Iris pigment epithelial cell (primary cell): Measurements from ENCODE around the gene SYCP1.
A peak's percentile ranks its signal among the peaks of the same experiment; 100 is the strongest.
"Not testable (repeated sequence)": the region's sequence is repeated elsewhere in the genome, so short reads cannot be mapped to it uniquely, and the experiment has no call there.

Experiments used
- DNase-seq: peaks from one replicate; pipeline ENCODE4 v3.0.0-alpha.2; 2011; ENCODE audit warnings: low read depth

Gene SYCP1

DNA sequence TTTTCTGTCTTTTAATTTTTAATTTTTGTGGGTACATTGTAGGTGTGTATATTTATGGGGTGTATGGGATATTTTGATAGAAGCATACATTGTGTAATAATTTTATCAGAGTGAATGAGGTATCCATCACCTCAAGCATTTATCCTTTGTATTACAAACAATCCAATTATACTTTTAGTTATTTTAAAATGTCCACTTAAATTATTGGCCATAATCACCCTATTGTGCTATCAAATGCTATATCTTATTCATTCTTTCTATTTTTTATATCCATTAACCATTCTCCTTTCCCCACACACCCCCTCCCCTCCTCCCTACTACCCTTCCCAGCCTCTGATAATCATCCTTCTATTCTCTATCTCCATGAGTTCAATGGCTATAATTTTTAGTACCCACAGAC is 104.8 kb downstream of the SYCP1 start:
- no peak for DNase-seq

DNA sequence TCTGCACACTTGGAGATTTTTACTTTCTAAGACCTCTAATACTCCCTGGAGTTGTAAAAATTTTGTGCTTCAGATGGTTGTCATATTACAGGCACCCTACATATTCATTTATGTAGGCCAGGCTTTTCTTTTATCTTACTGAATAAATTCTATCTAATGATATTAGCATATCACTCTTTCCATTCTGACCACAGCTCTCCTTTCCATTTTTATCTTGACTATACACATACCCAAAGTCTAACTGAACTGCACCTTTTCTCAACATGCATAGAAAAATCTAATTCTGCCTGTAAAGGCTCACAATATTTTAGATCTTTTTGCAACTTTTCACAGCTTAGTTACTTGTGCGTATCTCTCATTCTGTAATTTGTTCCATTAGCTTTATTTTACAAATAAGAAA is 122.2 kb downstream of the SYCP1 start:
- no peak for DNase-seq

DNA sequence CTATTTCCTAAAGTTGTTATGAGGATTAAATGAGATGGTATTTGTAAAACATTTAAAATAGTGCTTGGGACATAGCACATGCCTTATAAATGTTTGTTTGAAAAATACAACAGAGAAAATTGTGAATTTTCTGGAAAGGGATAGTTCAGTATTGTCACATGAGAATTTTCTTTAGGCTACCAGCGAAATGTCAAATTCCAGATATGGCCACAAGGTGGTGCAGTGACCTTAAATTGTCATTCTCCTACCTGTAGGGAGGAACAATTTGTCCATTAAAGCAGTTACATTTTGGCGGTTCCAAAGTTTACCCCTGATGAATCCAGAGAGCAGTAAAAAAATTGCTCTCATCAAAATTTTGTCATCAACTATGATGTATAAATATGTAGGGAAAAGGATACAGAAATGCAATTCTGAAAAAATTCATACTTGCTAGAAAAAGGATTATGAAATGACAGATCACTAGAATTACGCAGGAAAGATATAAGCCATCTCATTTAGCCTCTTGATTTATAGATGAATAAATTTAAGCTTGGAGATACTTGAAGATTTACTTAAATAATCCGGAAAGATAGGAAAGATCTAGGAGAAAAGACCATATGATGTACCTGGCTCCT is 124.7 kb downstream of the SYCP1 start:
- peak; percentile 47 for DNase-seq

DNA sequence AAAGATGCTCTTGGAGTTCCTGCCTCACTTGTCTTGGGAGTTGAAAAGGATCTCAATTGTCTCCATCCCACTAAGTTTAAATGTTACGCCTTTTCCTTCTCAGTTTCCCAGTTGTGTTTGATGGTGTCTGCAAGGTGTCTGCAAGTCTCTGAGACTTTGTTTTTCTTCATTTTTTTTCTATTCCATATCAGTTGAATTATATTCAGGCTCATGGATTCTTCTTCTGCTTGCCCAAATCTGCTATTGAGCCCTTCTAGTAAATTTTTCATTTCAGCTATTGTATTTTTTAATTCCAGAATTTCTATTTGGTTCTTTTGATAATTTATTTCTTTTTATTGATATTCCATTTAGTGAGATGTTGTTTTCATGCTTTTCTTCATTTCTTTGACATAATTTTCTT is 127.6 kb downstream of the SYCP1 start:
- no peak for DNase-seq

DNA sequence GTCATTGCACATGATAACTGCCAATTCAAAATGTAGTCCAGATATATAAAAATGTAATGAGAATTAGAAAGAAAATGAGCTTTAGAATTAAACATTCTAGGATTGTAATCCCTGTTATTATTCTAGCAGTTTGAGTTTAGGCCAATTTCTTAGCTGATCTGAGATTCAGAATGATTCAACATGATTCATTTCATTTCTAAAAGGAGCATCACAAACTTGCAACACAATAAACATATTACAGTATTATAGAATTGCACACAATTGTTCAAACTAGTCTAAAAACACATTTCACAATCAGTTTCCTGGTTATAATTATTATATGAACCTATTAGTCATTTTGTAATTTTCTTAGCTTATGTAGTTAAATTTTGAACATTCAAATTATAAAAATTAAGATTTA is 131.6 kb downstream of the SYCP1 start:
- DNase-seq: peak; percentile 9

DNA sequence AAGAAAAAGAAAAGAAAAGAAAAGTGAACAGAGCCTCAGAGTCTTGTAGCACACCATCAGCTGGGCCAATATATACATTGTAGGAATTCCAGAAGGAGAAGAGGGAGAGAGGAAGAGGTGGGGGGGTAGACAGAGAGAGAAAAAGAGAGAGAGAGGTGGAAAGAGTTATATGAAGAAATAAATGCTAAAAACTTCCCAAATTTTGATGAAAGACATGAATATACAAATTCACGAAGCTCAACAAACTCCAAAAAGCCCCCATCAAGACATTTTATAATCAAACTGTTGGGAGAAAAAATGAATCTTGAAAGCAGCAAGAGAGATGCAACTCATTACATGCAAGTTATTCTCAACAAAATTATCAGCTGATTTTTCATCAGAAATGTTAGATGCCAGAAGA is 133.4 kb downstream of the SYCP1 start:
- no peak for DNase-seq

DNA sequence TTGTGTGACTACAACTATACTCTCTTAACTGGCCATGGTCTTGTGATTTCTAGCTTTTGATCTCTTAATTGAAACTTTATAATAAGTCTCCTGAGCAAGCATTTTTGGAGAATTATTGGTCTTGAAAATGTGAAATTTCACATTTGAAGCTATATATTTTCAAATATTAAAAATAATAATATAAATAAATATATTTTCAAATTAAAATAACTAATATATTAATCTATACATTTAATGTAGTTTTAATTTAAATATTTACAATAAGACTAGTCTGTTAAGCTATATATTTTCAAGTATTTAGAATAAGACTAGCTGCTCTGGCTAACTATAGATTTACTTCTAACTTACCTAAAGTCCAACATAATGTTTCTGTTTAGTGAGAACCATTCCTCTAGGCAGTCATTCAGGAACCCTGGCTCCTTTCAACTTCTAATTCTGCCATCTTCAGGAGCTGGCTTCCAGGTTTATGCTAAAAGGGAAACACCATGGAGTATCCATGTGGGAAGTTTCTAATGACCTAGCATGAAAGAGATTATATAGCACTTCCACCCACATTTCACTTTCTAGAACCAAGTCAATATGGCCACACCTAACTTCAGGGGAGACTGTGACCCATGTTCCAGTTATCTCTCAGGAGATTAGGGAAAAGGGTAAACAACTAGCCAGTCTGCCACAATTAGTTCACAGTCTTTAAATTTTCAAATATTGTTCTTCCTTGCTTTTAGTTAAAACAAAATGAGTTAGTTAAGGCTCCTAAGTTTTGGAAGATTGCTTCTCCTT is 143.0 kb downstream of the SYCP1 start:
- DNase-seq: no peak

DNA sequence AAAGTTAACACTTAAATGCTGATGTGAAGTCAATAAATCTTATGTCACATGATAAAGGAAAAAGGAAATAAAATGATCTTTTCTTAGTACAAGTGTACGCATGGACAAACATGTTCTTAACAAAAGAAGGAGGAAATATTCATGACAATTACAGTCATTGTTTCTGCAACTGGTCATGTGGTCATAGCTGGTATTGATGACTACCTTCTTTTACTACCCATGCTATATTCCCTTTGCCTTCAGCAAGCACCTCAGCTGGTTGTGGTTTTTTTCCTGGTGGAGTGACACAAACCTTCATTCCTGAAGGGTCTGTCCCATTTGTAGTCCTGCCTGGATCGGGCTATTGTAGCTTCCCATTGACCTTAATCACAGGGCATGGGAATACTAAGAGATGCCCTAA is 151.5 kb downstream of the SYCP1 start:
- DNase-seq: no peak

DNA sequence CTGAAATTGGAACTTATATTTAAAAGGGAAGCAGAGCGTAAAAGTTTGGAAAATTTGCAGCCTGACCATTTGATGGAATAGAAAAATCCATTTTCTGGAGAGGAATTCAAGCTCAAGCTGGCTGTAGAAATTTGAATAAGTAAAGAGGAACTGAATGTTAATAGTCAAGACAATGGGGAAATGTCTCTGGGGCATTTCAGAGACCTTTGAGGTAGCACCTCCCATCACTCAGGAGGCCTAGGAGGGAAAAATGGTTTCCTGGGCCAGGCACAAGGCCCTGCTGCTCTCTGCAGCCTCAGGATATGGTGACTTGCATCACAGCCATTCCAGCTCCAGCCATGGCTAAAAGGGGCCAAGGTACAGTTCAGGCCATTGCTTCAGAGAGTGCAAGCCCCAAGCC is 157.3 kb downstream of the SYCP1 start:
- no peak for DNase-seq

DNA sequence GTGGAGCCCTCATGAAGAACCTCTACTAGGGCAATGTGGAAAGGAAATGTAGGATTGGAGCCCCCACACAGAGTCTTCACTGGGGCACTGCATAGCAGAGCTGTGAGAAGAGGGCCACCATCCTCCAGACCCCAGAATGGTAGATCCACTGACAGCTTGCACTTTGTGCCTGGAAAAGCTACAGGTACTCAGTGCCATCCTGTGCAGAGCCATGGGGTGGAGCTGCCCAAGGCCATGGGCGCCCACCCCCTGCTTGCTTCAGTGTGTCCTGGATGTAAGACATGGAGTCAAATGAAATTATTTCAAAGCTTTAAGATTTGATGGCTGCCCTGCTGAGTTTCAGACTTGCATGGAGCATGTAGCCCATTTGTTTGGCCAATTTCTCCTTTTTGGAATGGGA is 157.8 kb downstream of the SYCP1 start:
- DNase-seq: no peak

DNA sequence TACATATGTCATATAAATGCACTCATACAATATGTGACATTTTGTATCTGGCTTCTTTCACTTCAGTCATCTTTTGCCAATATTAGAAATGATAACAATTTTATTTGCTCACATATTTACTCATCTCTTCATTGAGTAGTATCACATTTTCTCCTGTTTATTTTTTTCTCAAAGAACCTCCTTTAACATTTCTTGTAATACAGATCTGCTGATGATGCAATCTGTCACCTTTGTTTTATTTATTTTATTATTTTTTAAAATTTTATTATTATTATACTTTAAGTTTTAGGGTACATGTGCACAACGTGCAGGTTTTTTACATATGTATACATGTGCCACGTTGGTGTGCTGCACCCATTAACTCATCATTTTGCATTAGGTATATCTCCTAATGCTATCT is 159.1 kb downstream of the SYCP1 start:
- DNase-seq: no peak

DNA sequence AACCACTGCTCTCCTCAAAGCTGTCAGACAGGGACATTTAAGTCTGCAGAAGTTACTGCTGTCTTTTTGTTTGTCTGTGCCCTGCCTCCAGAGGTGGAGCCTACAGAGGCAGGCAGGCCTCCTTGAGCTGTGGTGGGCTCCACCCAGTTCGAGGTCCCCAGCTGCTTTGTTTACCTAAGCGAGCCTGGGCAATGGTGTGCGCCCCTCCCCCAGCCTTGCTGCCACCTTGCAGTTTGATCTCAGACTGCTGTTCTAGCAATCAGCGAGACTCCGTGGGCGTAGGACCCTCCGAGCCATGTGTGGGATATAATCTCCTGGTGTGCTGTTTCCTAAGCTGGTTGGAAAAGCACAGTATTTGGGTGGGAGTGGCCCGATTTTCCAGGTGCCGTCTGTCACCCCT is 164.9 kb downstream of the SYCP1 start:
- DNase-seq: not testable (repeated sequence)

DNA sequence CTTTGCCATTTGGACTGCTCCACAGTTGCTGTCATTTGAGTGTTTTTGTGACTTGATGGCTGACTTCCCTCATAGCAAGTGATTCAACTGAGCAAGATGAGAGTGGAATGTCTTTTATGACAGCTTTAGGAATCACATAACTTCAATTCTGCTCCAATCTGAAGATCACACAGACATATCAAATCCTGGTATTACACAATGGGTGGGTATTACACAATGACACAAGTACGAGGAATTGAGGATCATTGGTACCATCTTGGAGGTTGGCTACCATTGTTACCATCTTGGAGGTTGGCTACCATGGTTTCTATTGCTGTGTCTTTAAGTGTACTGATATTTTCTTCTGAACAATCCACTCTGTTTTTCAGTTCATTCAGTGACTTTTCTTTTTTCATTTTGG is 166.5 kb downstream of the SYCP1 start:
- DNase-seq: no peak

DNA sequence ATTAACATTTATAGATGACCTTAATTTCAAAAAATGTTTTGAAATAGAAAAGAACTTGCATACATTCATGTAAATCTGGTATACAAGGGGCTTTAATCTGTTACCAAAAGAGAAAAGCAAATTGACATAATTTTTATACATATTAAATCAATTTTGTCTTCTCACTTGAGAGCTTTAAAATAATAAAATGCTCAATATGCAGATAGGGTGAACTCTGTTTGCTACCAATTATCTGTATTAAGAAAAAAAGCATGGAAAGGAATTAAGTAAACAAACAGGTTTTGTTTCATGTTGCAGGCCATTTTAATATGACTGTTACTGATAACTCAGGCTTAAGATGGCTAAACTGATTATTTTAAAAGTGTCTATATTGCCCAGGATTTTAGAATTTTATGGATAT is 168.9 kb downstream of the SYCP1 start:
- no peak for DNase-seq

DNA sequence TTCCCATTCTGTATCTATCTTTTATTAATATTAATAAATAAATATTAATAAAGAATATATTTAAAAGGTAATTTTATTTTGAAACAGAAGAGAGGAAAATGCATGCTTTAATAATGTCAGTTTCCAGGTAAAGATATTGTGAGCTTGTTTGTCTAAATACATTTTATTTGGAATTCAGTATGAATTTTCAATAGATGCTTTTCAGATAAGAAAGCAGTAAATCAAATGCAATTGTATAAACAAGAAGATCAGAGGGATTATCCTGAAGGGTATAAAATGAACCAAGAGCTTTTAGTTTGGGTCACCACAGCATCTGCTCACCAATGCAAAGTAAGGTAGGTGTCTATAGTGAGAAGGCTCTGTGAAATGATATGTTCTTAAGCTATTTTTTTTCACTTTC is 174.9 kb downstream of the SYCP1 start, which contains the start of gene TSHB:
Gene TSHB (plus strand): TSS at position 301 of the 400 bp plus-strand sequence. CDS start 3,537 bp downstream, outside the sequence.
- DNase-seq: no peak

DNA sequence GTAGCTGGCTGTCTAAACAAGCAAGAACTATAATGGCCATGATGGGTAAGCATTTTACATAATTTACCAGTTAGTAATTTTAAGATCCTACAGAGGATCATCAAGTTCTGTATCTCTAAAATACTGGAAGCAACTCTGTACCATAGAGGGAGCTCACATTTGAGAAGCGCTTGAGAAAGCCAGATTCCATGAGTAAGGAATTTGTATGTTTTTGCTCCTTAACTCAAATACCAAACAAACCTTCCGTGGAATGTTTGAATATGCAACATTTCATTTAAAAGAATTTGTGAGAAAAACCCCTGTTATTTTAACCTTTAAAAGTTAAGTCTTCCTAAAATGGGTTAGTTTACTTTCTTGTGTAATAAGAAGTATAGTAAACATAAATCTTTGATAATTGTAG is 176.9 kb downstream of the SYCP1 start:
- no peak for DNase-seq

DNA sequence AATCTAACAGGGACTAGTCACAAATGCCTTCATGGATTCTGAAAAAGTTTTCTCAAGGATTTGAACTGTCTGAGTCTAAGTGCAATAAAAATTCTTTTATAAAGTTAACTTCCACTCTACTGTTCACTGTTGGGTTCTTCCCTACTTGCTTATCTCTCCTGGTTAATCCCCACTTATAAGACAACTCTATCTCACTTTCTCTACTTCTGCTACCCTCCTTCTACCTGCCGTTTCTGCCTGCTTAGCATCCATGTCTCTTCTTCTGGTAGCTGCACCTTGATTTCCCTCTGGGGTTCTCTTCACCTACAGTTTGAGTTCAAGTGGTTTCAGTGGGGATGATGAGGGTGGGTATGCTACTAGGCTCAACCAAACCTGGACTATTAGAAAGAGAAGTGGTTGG is 181.0 kb downstream of the SYCP1 start:
- DNase-seq: no peak

DNA sequence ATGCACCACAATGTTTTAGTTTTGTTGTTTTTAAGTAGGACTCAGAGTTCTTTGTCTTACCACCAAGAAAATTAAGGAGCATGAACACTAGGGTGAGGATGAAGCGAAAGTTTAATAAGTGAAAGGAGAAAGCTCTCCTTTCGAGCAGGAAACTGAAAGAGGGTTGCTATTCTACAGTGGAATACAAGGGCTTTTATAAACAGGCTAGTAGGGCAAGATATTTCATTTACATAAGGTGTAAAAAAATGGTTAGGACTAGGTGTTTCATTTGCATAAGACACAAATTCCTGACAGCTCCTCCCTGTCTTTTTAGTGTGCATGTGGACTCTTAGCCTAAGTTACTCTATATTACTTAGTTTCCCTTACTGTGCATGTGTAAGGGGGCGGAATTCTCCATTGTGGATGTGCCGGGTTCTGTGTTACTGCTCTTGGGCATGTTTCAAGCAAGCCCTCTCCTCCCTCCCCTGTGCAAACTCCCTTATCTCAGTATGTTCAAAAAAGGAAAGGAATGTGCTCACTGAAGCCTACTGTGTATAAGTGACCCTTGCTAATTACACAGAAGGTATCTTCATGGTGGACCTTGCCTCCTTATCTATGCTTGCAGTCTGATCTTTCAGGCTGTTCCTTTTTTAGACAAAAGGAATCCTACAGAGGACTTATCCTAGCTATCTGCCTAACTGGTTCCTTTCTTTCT is 182.3 kb downstream of the SYCP1 start:
- DNase-seq: no peak

DNA sequence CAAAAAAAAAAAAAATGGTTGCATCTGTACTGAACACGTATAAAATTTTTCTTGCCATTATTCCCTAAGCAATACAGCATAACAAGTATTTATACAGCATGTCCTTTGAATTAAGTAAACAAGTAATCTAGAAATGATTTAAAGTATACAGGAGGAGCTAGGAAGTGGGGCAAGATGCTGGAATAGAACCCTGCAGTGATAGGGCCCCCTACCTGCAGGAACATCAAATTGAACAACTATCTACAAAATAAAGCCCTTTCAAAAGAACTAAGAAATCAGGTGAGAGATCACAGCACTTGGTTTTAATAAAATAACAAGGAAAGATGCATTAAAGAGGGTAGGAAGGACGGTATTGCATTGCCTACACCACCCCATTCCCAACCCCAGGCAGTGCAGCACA is 185.8 kb downstream of the SYCP1 start:
- DNase-seq: no peak

DNA sequence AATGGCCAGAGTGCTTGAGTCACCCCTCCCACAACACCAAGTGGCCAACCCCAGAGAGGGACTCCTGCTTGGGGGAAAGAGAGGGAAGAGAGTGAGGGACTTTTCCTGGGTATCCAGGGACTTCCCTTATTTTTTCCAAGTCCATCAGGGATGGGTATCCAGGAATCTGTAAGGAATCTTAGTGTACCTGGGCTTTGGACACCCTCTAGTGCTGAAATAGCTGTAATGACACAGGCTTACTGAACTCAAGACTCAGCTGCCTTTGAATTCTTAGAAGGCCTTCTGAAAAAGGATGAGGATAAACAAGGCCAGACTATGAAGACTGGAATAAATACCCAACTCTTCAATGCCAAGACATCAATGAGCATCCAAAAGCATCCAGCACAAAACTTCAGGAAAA is 187.0 kb downstream of the SYCP1 start:
- peak; percentile 17 for DNase-seq
